HUES6 (cell line): ENCODE data around the gene BICD2.

ENCODE experiments used
- H3K27ac ChIP-seq: 2 replicates; pipeline ENCODE4 v1.7.0; 2013; ENCODE audit warnings: low read depth, mild to moderate bottlenecking, low read length, inconsistent platforms
- H3K27me3 ChIP-seq: 2 replicates; pipeline ENCODE4 v1.6.1; 2013; ENCODE audit warnings: low read length; ENCODE audit not compliant: control insufficient read depth, insufficient read depth
- H3K36me3 ChIP-seq: 2 replicates; pipeline ENCODE4 v1.6.1; 2013; ENCODE audit warnings: low read length; ENCODE audit not compliant: control insufficient read depth, insufficient read depth
- H3K4me1 ChIP-seq: 2 replicates; pipeline ENCODE4 v1.6.1; 2013; ENCODE audit warnings: low read length; ENCODE audit not compliant: control insufficient read depth, insufficient read depth
- H3K4me3 ChIP-seq: 2 replicates; pipeline ENCODE4 v1.5.1; 2013; ENCODE audit warnings: low read depth, low read length
- H3K9ac ChIP-seq: one replicate; pipeline ENCODE4 v1.6.1; 2013; ENCODE audit warnings: mild to moderate bottlenecking, low read length
- H3K9me3 ChIP-seq: 2 replicates; pipeline ENCODE4 v1.6.1; 2013; ENCODE audit warnings: low read depth, low read length; ENCODE audit not compliant: control insufficient read depth, insufficient read depth

The BICD2 gene

GRCh38 chr9:92760070-92760469 lies 4.6 kb downstream of the BICD2 start:
- peaks cover 5% of the 10 kb centered on the region; the same call in 1 of the 2 replicates for H3K36me3 ChIP-seq
- peaks cover 6% of the 10 kb centered on the region for H3K9me3 ChIP-seq
- H3K4me3 ChIP-seq: no peak overlapping the region
- peaks cover 30% of the 10 kb centered on the region for H3K4me1 ChIP-seq
- no peak overlapping the region for H3K27ac ChIP-seq
- no peaks in the 10 kb centered on the region for H3K27me3 ChIP-seq
- no peak overlapping the region for H3K9ac ChIP-seq

GRCh38 chr9:92759446-92759845 lies 5.2 kb downstream of the BICD2 start:
- peaks cover 6% of the 10 kb centered on the region for H3K9me3 ChIP-seq
- H3K4me1 ChIP-seq: peaks cover 30% of the 10 kb centered on the region
- no peak overlapping the region for H3K27ac ChIP-seq
- no peak overlapping the region for H3K9ac ChIP-seq
- H3K4me3 ChIP-seq: no peak overlapping the region
- no peaks in the 10 kb centered on the region for H3K27me3 ChIP-seq
- peaks cover 5% of the 10 kb centered on the region; the same call in 1 of the 2 replicates for H3K36me3 ChIP-seq

GRCh38 chr9:92756792-92757191 lies 7.8 kb downstream of the BICD2 start:
- Histone ChIP-seq H3K9ac (no peak overlapping the region), H3K27ac (no peak overlapping the region), H3K4me3 (no peak overlapping the region), H3K36me3 (peaks cover 5% of the 10 kb centered on the region; the same call in 1 of the 2 replicates), H3K9me3 (peaks cover 9% of the 10 kb centered on the region), H3K4me1 (peaks cover 13% of the 10 kb centered on the region), H3K27me3 (no peaks in the 10 kb centered on the region)

- no peak overlapping the region for H3K27ac ChIP-seq
- H3K36me3 ChIP-seq: peaks cover 5% of the 10 kb centered on the region; the same call in 1 of the 2 replicates
- peaks cover 20% of the 10 kb centered on the region for H3K4me1 ChIP-seq
- peaks cover 9% of the 10 kb centered on the region for H3K9me3 ChIP-seq
- H3K4me3 ChIP-seq: no peak overlapping the region
- H3K9ac ChIP-seq: no peak overlapping the region
- H3K27me3 ChIP-seq: no peaks in the 10 kb centered on the region
These were observed 10.4 kb downstream of the BICD2 start for GRCh38 chr9:92754091-92754745.

GRCh38 chr9:92752812-92753404 lies 11.7 kb downstream of the BICD2 start:
- Histone ChIP-seq H3K4me3 (no peak overlapping the region), H3K36me3 (peaks cover 5% of the 10 kb centered on the region; the same call in 1 of the 2 replicates), H3K4me1 (peaks cover 31% of the 10 kb centered on the region), H3K27me3 (no peaks in the 10 kb centered on the region), H3K9me3 (peaks cover 9% of the 10 kb centered on the region), H3K9ac (no peak overlapping the region), H3K27ac (no peak overlapping the region)

- no peaks in the 10 kb centered on the region for H3K27me3 ChIP-seq
- H3K4me1 ChIP-seq: peaks cover 50% of the 10 kb centered on the region
- no peak overlapping the region for H3K4me3 ChIP-seq
- peaks cover 3% of the 10 kb centered on the region; the same call in 1 of the 2 replicates for H3K9me3 ChIP-seq
- H3K36me3 ChIP-seq: no peaks in the 10 kb centered on the region
- H3K9ac ChIP-seq: no peak overlapping the region
- no peak overlapping the region for H3K27ac ChIP-seq
These were observed 14.7 kb downstream of the BICD2 start for GRCh38 chr9:92749934-92750315.

GRCh38 chr9:92749071-92749933 lies 15.3 kb downstream of the BICD2 start:
- no peak overlapping the region for H3K9ac ChIP-seq
- H3K9me3 ChIP-seq: peaks cover 3% of the 10 kb centered on the region; the same call in 1 of the 2 replicates
- H3K4me1 ChIP-seq: peaks cover 52% of the 10 kb centered on the region
- H3K36me3 ChIP-seq: no peaks in the 10 kb centered on the region
- no peaks in the 10 kb centered on the region for H3K27me3 ChIP-seq
- H3K4me3 ChIP-seq: no peak overlapping the region
- no peak overlapping the region for H3K27ac ChIP-seq

- no peak overlapping the region for H3K4me3 ChIP-seq
- no peak overlapping the region for H3K9ac ChIP-seq
- H3K9me3 ChIP-seq: no peaks in the 10 kb centered on the region; the same call in 1 of the 2 replicates
- no peaks in the 10 kb centered on the region for H3K27me3 ChIP-seq
- no peaks in the 10 kb centered on the region for H3K36me3 ChIP-seq
- H3K4me1 ChIP-seq: peaks cover 52% of the 10 kb centered on the region
- H3K27ac ChIP-seq: no peak overlapping the region
These were observed 16.5 kb downstream of the BICD2 start for GRCh38 chr9:92748233-92748497.

- no peak overlapping the region for H3K4me3 ChIP-seq
- peaks cover 52% of the 10 kb centered on the region for H3K4me1 ChIP-seq
- no peak overlapping the region for H3K27ac ChIP-seq
- no peaks in the 10 kb centered on the region for H3K27me3 ChIP-seq
- no peak overlapping the region for H3K9ac ChIP-seq
- H3K9me3 ChIP-seq: no peaks in the 10 kb centered on the region; the same call in 1 of the 2 replicates
- no peaks in the 10 kb centered on the region for H3K36me3 ChIP-seq
These were observed 17.0 kb downstream of the BICD2 start for GRCh38 chr9:92747459-92748232.

- Histone ChIP-seq H3K27ac (no peak overlapping the region), H3K27me3 (no peaks in the 10 kb centered on the region), H3K4me3 (no peak overlapping the region), H3K36me3 (no peaks in the 10 kb centered on the region), H3K9ac (no peak overlapping the region), H3K4me1 (peaks cover 52% of the 10 kb centered on the region), H3K9me3 (no peaks in the 10 kb centered on the region)
These were observed 17.8 kb downstream of the BICD2 start for GRCh38 chr9:92746567-92747458.
